ENCODE data around the gene RNF213.

GRCh38 chr17:80429356-80430275 lies 169.0 kb downstream of the RNF213 start:
- TF ChIP-seq CTCF (IDR thresholded peaks at IDR 0.05) (no peak), POLR2AphosphoS5 (IDR thresholded peaks at IDR 0.05) (no peak), POLR2A (IDR thresholded peaks at IDR 0.05) (no peak)
